ENCODE data around the gene CCDC192.

GRCh38 chr5:127820910-127821553, 117.8 kb downstream of the CCDC192 start:
- TF ChIP-seq, protein P1, sequence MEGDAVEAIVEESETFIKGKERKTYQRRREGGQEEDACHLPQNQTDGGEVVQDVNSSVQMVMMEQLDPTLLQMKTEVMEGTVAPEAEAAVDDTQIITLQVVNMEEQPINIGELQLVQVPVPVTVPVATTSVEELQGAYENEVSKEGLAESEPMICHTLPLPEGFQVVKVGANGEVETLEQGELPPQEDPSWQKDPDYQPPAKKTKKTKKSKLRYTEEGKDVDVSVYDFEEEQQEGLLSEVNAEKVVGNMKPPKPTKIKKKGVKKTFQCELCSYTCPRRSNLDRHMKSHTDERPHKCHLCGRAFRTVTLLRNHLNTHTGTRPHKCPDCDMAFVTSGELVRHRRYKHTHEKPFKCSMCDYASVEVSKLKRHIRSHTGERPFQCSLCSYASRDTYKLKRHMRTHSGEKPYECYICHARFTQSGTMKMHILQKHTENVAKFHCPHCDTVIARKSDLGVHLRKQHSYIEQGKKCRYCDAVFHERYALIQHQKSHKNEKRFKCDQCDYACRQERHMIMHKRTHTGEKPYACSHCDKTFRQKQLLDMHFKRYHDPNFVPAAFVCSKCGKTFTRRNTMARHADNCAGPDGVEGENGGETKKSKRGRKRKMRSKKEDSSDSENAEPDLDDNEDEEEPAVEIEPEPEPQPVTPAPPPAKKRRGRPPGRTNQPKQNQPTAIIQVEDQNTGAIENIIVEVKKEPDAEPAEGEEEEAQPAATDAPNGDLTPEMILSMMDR (IDR thresholded peaks at IDR 0.05) = no peak
- TF ChIP-seq POLR2A (IDR thresholded peaks at IDR 0.05) = no peak
